Transverse colon (tissue), 4 donors: ENCODE results near the gene CATSPERE. TPM values are rescaled to one million over a fixed set of nuclear protein-coding genes. Genes with fewer than 3 reads are reported as not detected.
"Not testable (repeated sequence)": the region's sequence is repeated elsewhere in the genome, so short reads cannot be mapped to it uniquely, and the experiment has no call there.

Experiments
- DNase-seq: peaks from one replicate; pipeline ENCODE4 v3.0.0-alpha.2; 2019
- H3K27ac ChIP-seq, 4 donors: fragments of 200-600 bp; sonication (generic); 2 replicates each; pipeline ENCODE4 v1.5.1; 2016 to 2018; ENCODE audit warnings: inconsistent platforms in 4 of 4
- H3K27me3 ChIP-seq: fragments of 200-600 bp; sonication (generic); 2 replicates; pipeline ENCODE4 v1.5.1; 2017; ENCODE audit warnings: inconsistent platforms
- H3K36me3 ChIP-seq, 4 donors: fragments of 200-600 bp; sonication (generic); 2 replicates each; pipeline ENCODE4 v1.5.1; 2017 to 2019; ENCODE audit warnings: inconsistent platforms in 4 of 4
- H3K4me1 ChIP-seq, 4 donors: fragments of 200-600 bp; sonication (generic); 2 replicates each; pipeline ENCODE4 v1.5.1; 2017 to 2020; ENCODE audit warnings: inconsistent platforms in 4 of 4
- H3K4me3 ChIP-seq, 4 donors: fragments of 200-600 bp; sonication (generic); 1 replicate in 1 of 4; 2 replicates in 3 of 4; pipeline versions ENCODE4 v1.5.1 to v1.6.1; 2017 to 2019; ENCODE audit warnings: inconsistent platforms in 4 of 4
- H3K9me3 ChIP-seq, 2 donors: fragments of 200-600 bp; sonication (generic); 2 replicates each; pipeline ENCODE4 v1.5.1; 2017 to 2019; ENCODE audit warnings: inconsistent platforms in 2 of 2
- EP300 ChIP-seq: sonication (generic); formaldehyde crosslinking; IDR thresholded peaks from one replicate; pipeline ENCODE4 v1.6.1; 2017; ENCODE audit warnings: antibody characterized with exemption, low read depth
- POLR2A ChIP-seq: fragments of 450-650 bp; IDR thresholded peaks from one replicate; pipeline ENCODE4 v1.6.1; 2016; ENCODE audit warnings: antibody characterized with exemption, mild to moderate bottlenecking, moderate library complexity
- POLR2AphosphoS5 ChIP-seq, 3 donors: sonication (generic); formaldehyde crosslinking; IDR thresholded peaks; one replicate each; pipeline ENCODE4 v1.6.1; 2016; ENCODE audit warnings: antibody characterized with exemption in 3 of 3
- WGBS, 2 donors: methylation state at CpG; one replicate each; pipeline ENCODE4 v1.1.5; 2018; ENCODE audit warnings: low coverage in 1 of 2; 5-methylcytosine and 5-hydroxymethylcytosine counted together
- in situ Hi-C, 4 donors: fragments of 200-750 bp; cut with MboI; loops; one replicate each; pipeline versions ENCODE4 v1.15.0 to v1.15.1; 2017; ENCODE audit warnings: low sequenced_read_pairs in 3 of 4, low pct_ligation_motif_present in 1 of 4, low pct_unique_long_range_greater_than_20kb in 1 of 4
- intact Hi-C: fragments of 100-400 bp; cut with DNase I; formaldehyde crosslinking; loops from one replicate; pipeline ENCODE4 v1.15.1; 2023; ENCODE audit warnings: low total_unique reads
- total RNA-seq, 4 donors: library from RNA; depleted of rRNA; stranded (reverse); fragments of >200 nt; gene quantifications; one replicate each; pipeline ENCODE4 v1.1.0, GENCODE V29; 2016
- TF ChIP-seq, protein P1 (sequence below), 5 experiments: fragments of 200-600 bp in 3 of 5; fragments of 450-650 bp in 2 of 5; sonication (generic) in 3 of 5; IDR thresholded peaks; 1 replicate in 2 of 5; 2 replicates in 3 of 5; pipeline ENCODE4 v1.5.1; 2016 to 2017; ENCODE audit warnings: antibody characterized with exemption in 5 of 5, inconsistent platforms in 3 of 5, mild to moderate bottlenecking in 2 of 5, moderate library complexity in 1 of 5

CATSPERE gene
- total RNA-seq, 4 donors from 2014 or later, result 0.55 to 2.7 TPM; not detected in 2

DNA sequence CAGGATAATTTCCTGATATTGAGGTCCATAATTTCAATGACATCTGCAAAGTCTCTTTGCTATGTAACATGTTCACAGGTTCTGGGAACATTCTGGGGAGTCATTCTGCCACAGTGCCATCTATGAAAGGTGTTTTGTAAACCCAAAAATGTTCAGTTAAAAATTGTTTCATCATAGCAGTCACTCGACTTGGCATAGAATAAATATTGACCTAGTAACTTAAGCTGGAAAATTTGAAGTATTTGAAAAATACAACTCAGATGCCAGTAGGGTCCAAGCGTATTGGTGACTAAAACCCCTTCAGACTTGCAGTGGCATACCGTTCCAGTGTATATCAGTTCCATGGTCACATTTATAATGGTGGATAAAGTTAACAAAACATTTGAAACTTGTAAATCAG lies 198.6 kb downstream of the CATSPERE start:
- no peaks in the 10 kb centered on the region for H3K9me3 ChIP-seq
- TF ChIP-seq, protein P1, sequence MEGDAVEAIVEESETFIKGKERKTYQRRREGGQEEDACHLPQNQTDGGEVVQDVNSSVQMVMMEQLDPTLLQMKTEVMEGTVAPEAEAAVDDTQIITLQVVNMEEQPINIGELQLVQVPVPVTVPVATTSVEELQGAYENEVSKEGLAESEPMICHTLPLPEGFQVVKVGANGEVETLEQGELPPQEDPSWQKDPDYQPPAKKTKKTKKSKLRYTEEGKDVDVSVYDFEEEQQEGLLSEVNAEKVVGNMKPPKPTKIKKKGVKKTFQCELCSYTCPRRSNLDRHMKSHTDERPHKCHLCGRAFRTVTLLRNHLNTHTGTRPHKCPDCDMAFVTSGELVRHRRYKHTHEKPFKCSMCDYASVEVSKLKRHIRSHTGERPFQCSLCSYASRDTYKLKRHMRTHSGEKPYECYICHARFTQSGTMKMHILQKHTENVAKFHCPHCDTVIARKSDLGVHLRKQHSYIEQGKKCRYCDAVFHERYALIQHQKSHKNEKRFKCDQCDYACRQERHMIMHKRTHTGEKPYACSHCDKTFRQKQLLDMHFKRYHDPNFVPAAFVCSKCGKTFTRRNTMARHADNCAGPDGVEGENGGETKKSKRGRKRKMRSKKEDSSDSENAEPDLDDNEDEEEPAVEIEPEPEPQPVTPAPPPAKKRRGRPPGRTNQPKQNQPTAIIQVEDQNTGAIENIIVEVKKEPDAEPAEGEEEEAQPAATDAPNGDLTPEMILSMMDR (IDR thresholded peaks at IDR 0.05), result no peak
- TF ChIP-seq POLR2AphosphoS5 (IDR thresholded peaks at IDR 0.05) (no peak), POLR2A (no peak), EP300 (no peak)
- intact Hi-C loops, result no loop called here
- in situ Hi-C loops, result loop anchor here in 1 of 4 donors (10.0 kb wide), 1 partner anchor 205 kb away; the partner anchor contains the start of gene ADSS2
- no peaks in the 10 kb centered on the region for H3K27me3 ChIP-seq
- DNase-seq, result no peak
- H3K4me1 ChIP-seq, result peaks cover 10 to 56% (median 26%) of the 10 kb centered on the region in 4 donors
- WGBS, 2 donors, result 75 to 79% methylated on average over 2 to 3 of the region's 3 CpGs
- H3K4me3 ChIP-seq, result no peak overlapping the region
- no peak overlapping the region for H3K27ac ChIP-seq
- H3K36me3 ChIP-seq, result peaks cover 0 to 4% (median 0%) of the 10 kb centered on the region in 4 donors

DNA sequence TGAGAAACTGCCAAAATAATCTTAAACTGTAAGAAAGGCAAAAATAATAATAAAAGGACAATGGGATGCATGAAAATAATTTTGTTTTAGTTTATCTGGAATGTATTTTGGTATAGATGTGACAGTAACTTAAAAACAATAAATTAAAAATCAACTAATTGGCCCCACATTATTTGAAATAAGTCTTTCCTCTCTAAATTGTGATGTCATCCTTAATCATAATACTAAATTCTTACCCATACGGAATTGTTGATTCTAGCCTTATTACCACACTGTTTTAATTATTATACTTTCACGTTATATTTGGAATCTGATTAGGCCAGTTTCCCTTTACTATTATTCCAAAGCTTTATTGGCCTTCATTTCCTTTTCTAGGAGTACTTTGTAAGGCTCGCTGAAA lies 199.5 kb downstream of the CATSPERE start:
- Histone ChIP-seq H3K27me3 (no peaks in the 10 kb centered on the region), H3K4me3 (no peak overlapping the region), H3K4me1 (peaks cover 8 to 49% (median 20%) of the 10 kb centered on the region in 4 donors), H3K27ac (no peak overlapping the region), H3K36me3 (peaks cover 0 to 4% (median 0%) of the 10 kb centered on the region in 4 donors), H3K9me3 (no peaks in the 10 kb centered on the region)
- in situ Hi-C loops, result no loop called here
- no peak for DNase-seq
- TF ChIP-seq POLR2AphosphoS5 (IDR thresholded peaks at IDR 0.05), result no peak
- WGBS, 2 donors, result 97% methylated on average over 3 of the region's 3 CpGs
- intact Hi-C loops, result no loop called here

DNA sequence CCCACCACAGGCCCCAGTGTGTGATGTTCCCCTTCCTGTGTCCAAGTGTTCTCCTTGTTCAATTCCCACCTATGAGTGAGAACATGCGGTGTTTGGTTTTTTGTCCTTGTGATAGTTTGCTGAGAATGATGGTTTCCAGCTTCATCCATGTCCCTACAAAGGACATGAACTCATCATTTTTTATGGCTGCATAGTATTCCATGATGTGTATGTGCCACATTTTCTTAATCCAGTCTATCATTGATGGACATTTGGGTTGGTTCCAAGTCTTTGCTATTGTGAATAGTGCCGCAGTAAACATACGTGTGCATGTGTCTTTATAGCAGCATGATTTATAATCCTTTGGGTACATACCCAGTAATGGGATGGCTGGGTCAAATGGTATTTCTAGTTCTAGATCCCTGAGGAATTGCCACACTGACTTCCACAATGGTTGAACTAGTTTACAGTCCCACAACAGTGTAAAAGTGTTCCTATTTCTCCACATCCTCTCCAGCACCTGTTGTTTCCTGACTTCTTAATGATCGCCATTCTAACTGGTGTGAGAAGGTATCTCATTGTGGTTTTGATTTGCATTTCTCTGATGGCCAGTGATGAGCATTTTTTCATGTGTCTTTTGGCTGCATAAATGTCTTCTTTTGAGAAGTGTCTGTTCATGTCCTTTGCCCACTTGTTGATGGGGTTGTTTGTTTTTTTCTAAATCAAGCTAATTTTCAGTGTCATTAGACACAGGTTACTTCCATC lies 200.7 kb downstream of the CATSPERE start:
- H3K36me3 ChIP-seq, H3K27me3 ChIP-seq, H3K27ac ChIP-seq, H3K9me3 ChIP-seq, DNase-seq, in situ Hi-C loops, H3K4me3 ChIP-seq, intact Hi-C loops: not testable (repeated sequence)
- 94 to 100% methylated on average over 1 to 2 of the region's 4 CpGs for WGBS, 2 donors
- H3K4me1 ChIP-seq, result peaks cover 0 to 46% (median 13%) of the 10 kb centered on the region in 4 donors

DNA sequence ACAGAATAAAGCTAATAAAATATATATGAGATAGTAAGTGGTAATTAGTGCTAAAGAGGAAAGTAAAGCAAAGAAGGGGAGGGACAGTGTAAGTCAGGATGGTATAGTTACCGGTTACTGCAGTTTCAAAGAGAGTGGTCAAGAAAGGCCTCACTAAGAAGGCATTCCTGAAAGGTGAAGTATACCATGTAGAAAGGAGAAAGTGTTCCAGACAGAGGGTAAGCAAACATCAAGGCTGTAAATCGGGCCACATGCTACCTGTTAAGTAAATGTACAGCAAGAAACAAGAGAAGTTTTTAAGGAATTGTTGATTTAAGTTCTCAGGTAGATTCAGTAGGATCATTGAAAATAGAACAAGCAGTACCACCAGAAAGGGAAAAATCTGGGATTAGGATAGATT lies 201.5 kb downstream of the CATSPERE start:
- 43 to 61% methylated on average over 2 of the region's 2 CpGs for WGBS, 2 donors
- peaks cover 0 to 42% (median 9%) of the 10 kb centered on the region in 4 donors for H3K4me1 ChIP-seq
- intact Hi-C loops, result no loop called here
- H3K9me3 ChIP-seq, result no peaks in the 10 kb centered on the region
- in situ Hi-C loops, result no loop called here
- no peak overlapping the region for H3K27ac ChIP-seq
- no peak for DNase-seq
- no peaks in the 10 kb centered on the region for H3K27me3 ChIP-seq
- no peak overlapping the region for H3K4me3 ChIP-seq
- no peak for TF ChIP-seq POLR2AphosphoS5 (IDR thresholded peaks at IDR 0.05)
- TF ChIP-seq EP300, result no peak
- TF ChIP-seq POLR2A, result no peak
- TF ChIP-seq, protein P1 (IDR thresholded peaks at IDR 0.05), result no peak
- peaks cover 0 to 4% (median 0%) of the 10 kb centered on the region in 4 donors for H3K36me3 ChIP-seq

DNA sequence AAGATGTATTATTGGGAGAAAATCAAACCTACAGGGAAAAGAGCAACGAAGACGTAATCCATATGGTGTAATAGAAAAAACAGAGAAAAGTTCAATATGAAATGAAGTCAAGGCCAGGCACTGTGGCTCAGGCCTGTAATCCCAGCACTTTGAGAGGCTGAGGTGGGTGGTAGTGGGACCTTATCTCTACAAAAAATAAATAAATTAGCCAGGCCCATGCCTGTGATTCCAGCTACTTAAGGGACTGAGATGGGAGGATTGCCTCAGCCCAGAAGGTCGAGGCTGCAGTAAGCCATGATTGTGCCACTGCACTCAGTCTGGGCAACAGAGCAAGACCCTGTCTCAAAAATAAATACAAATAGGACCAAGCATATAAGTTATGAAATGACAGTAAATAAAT lies 203.3 kb downstream of the CATSPERE start:
- 93 to 95% methylated on average over 3 of the region's 3 CpGs for WGBS, 2 donors
- H3K27me3 ChIP-seq, result no peaks in the 10 kb centered on the region
- peaks cover 0 to 29% (median 9%) of the 10 kb centered on the region in 4 donors for H3K4me1 ChIP-seq
- no peaks in the 10 kb centered on the region for H3K9me3 ChIP-seq
- in situ Hi-C loops, result no loop called here
- TF ChIP-seq EP300 (no peak), POLR2A (no peak), POLR2AphosphoS5 (IDR thresholded peaks at IDR 0.05) (no peak)
- TF ChIP-seq, protein P1 (IDR thresholded peaks at IDR 0.05), result no peak
- no peak for DNase-seq
- no peak overlapping the region for H3K27ac ChIP-seq
- H3K4me3 ChIP-seq, result no peak overlapping the region
- intact Hi-C loops, result no loop called here
- peaks cover 0 to 4% (median 0%) of the 10 kb centered on the region in 4 donors for H3K36me3 ChIP-seq
